ENCODE measurements around the gene IFNL1.
"Not testable (repeated sequence)": the region's sequence is repeated elsewhere in the genome, so short reads cannot be mapped to it uniquely, and the experiment has no call there.

IFNL1 gene

GRCh38 chr19:39296055-39296645 is at the start of gene IFNL1:
Gene IFNL1, plus strand, starts transcription at chr19:39296407. Its CDS starts 15 bp downstream, at chr19:39296422.
- DNase-seq = peak; percentile 50 to 67 (median 59)

- peak in 1 of 3 donors; percentile 11 for DNase-seq
Measured at GRCh38 chr19:39246951-39247669, 49.1 kb upstream of the IFNL1 start.

- peak in 2 of 3 donors; percentile 30 to 42 for DNase-seq
Measured at GRCh38 chr19:39247701-39248664, 48.2 kb upstream of the IFNL1 start.

- no peak for DNase-seq
Measured at GRCh38 chr19:39248806-39249205, 47.4 kb upstream of the IFNL1 start, which contains the start of gene IFNL4. Gene IFNL4, minus strand, starts transcription at chr19:39248856.

- DNase-seq = no peak
Measured at GRCh38 chr19:39251081-39251480, 45.1 kb upstream of the IFNL1 start.

GRCh38 chr19:39251846-39252245 is 44.4 kb upstream of the IFNL1 start:
- no peak for DNase-seq

- no peak for DNase-seq
Measured at GRCh38 chr19:39252458-39252857, 43.7 kb upstream of the IFNL1 start.

GRCh38 chr19:39253374-39254149 is 42.6 kb upstream of the IFNL1 start:
- DNase-seq = no peak

GRCh38 chr19:39254531-39255345 is 41.5 kb upstream of the IFNL1 start:
- DNase-seq = no peak

- DNase-seq = no peak
Measured at GRCh38 chr19:39257227-39257626, 39.0 kb upstream of the IFNL1 start.

- DNase-seq = no peak
Measured at GRCh38 chr19:39261704-39262103, 34.5 kb upstream of the IFNL1 start.

- no peak for DNase-seq
Measured at GRCh38 chr19:39262496-39262895, 33.7 kb upstream of the IFNL1 start.

- DNase-seq = no peak
Measured at GRCh38 chr19:39263912-39264305, 32.3 kb upstream of the IFNL1 start.

GRCh38 chr19:39264306-39265290 is 31.6 kb upstream of the IFNL1 start:
- DNase-seq = no peak

GRCh38 chr19:39265321-39265916 is 30.8 kb upstream of the IFNL1 start:
- no peak for DNase-seq

GRCh38 chr19:39268085-39268484 is 28.1 kb upstream of the IFNL1 start, which contains the start of gene IFNL2:
Gene IFNL2, plus strand, starts transcription at chr19:39268396. Its CDS starts 173 bp downstream, at chr19:39268569.
- not testable (repeated sequence) for DNase-seq

GRCh38 chr19:39268531-39269223 is 27.5 kb upstream of the IFNL1 start:
- DNase-seq = not testable (repeated sequence)

- DNase-seq = not testable (repeated sequence)
Measured at GRCh38 chr19:39269369-39269768, 26.8 kb upstream of the IFNL1 start.

All from suppressor macrophage treated with lipopolysaccharide for 1 hour (primary cell).